WTC11 (cell line): Measurements from ENCODE around the gene NR5A1.

ENCODE experiments used
- CTCF ChIP-seq: fragments of 200-600 bp; IDR thresholded peaks from 2 replicates; pipeline ENCODE4 v1.8.0; 2022; ENCODE audit warnings: antibody characterized with exemption
- JUN ChIP-seq: sonication (generic); formaldehyde crosslinking; IDR thresholded peaks from 2 replicates; pipeline ENCODE4 v1.8.0; 2023; ENCODE audit warnings: mild to moderate bottlenecking, missing genetic modification reagents

- no peak for TF ChIP-seq CTCF
- no peak for TF ChIP-seq JUN (CRISPR knock-in tag)
Measured at GRCh38 chr9:124450931-124451661, 56.1 kb downstream of the NR5A1 start.
